WTC11 (cell line): ENCODE data around the gene CACNA2D3.

Experiments used
- AR ChIP-seq: fragments of 250-450 bp; sonication (Bioruptor Pico); IDR thresholded peaks from 2 replicates; pipeline ENCODE4 v1.9.0; 2021; ENCODE audit warnings: mild to moderate bottlenecking
- ATF1 ChIP-seq: sonication (generic); formaldehyde crosslinking; IDR thresholded peaks from 2 replicates; pipeline ENCODE4 v1.8.1; 2023; ENCODE audit warnings: mild to moderate bottlenecking, moderate library complexity, missing genetic modification reagents
- CTCF ChIP-seq: fragments of 200-600 bp; IDR thresholded peaks from 2 replicates; pipeline ENCODE4 v1.8.0; 2022; ENCODE audit warnings: antibody characterized with exemption
- ERG ChIP-seq: fragments of 250-450 bp; sonication (Bioruptor Pico); IDR thresholded peaks from 2 replicates; pipeline ENCODE4 v1.8.0; 2021; ENCODE audit warnings: mild to moderate bottlenecking
- ETV6 ChIP-seq: sonication (generic); formaldehyde crosslinking; IDR thresholded peaks from 2 replicates; pipeline ENCODE4 v1.8.1; 2022; ENCODE audit warnings: mild to moderate bottlenecking, missing genetic modification reagents
- GABPB1 ChIP-seq: sonication (generic); formaldehyde crosslinking; IDR thresholded peaks from 2 replicates; pipeline ENCODE4 v1.8.1; 2023; ENCODE audit warnings: mild to moderate bottlenecking, missing genetic modification reagents
- MAX ChIP-seq: sonication (generic); formaldehyde crosslinking; IDR thresholded peaks from 2 replicates; pipeline ENCODE4 v1.8.0; 2022; ENCODE audit warnings: mild to moderate bottlenecking, missing genetic modification reagents
- NFATC4 ChIP-seq: fragments of 250-450 bp; sonication (Bioruptor Pico); IDR thresholded peaks from 2 replicates; pipeline ENCODE4 v1.9.0; 2021; ENCODE audit warnings: mild to moderate bottlenecking
- NR2C2 ChIP-seq: sonication (generic); formaldehyde crosslinking; IDR thresholded peaks from 2 replicates; pipeline ENCODE4 v1.8.0; 2022; ENCODE audit warnings: mild to moderate bottlenecking, missing genetic modification reagents
- SMAD4 ChIP-seq: sonication (generic); formaldehyde crosslinking; IDR thresholded peaks from 2 replicates; pipeline ENCODE4 v1.8.0; 2022; ENCODE audit warnings: mild to moderate bottlenecking, missing genetic modification reagents
- TEAD4 ChIP-seq: sonication (generic); formaldehyde crosslinking; IDR thresholded peaks from 2 replicates; pipeline ENCODE4 v1.8.0; 2022; ENCODE audit warnings: mild to moderate bottlenecking, missing genetic modification reagents
- ZSCAN18 ChIP-seq: fragments of 250-450 bp; sonication (Bioruptor Pico); IDR thresholded peaks from 2 replicates; pipeline ENCODE4 v2.1.2; 2022; ENCODE audit warnings: mild to moderate bottlenecking, moderate library complexity

GRCh38 chr3:55107187-55107586 is 984.8 kb downstream of the CACNA2D3 start:
- no peak for TF ChIP-seq CTCF
- TF ChIP-seq NR2C2 (CRISPR knock-in tag): no peak
- TF ChIP-seq GABPB1 (CRISPR knock-in tag): no peak
- no peak for TF ChIP-seq ATF1 (CRISPR knock-in tag)
- no peak for TF ChIP-seq NFATC4 (CRISPR knock-in tag)
- no peak for TF ChIP-seq TEAD4 (CRISPR knock-in tag)
- no peak for TF ChIP-seq MAX (CRISPR knock-in tag)
- no peak for TF ChIP-seq AR (CRISPR knock-in tag)
- no peak for TF ChIP-seq SMAD4 (CRISPR knock-in tag)
- TF ChIP-seq ETV6 (CRISPR knock-in tag): no peak
- TF ChIP-seq ZSCAN18: no peak
- TF ChIP-seq ERG (CRISPR knock-in tag): no peak
